ENCODE measurements around the gene NIPAL4.
A peak's percentile ranks its signal among the peaks of the same experiment; 100 is the strongest.

Gene NIPAL4

GRCh38 chr5:157486221-157486681 lies 26.2 kb downstream of the NIPAL4 start:
- DNase-seq = no peak

GRCh38 chr5:157486861-157487260 lies 26.8 kb downstream of the NIPAL4 start:
- DNase-seq = no peak

- no peak for DNase-seq
These were observed 27.3 kb downstream of the NIPAL4 start for GRCh38 chr5:157487358-157487757.

- no peak for DNase-seq
These were observed 31.5 kb downstream of the NIPAL4 start for GRCh38 chr5:157491471-157491995.

- no peak for DNase-seq
These were observed 32.9 kb downstream of the NIPAL4 start for GRCh38 chr5:157492886-157493285.

GRCh38 chr5:157494178-157494832 lies 34.3 kb downstream of the NIPAL4 start:
- no peak for DNase-seq

GRCh38 chr5:157496864-157497263 lies 36.9 kb downstream of the NIPAL4 start:
- no peak for DNase-seq

- no peak for DNase-seq
These were observed 38.0 kb downstream of the NIPAL4 start for GRCh38 chr5:157497875-157498611.

- DNase-seq = no peak
These were observed 42.2 kb downstream of the NIPAL4 start for GRCh38 chr5:157502143-157502647.

GRCh38 chr5:157504053-157504452 lies 44.0 kb downstream of the NIPAL4 start:
- DNase-seq = no peak

- DNase-seq = no peak
These were observed 45.5 kb downstream of the NIPAL4 start for GRCh38 chr5:157505496-157505895.

GRCh38 chr5:157506066-157506590 lies 46.1 kb downstream of the NIPAL4 start:
- peak; percentile 18 for DNase-seq

GRCh38 chr5:157506981-157507780 lies 47.2 kb downstream of the NIPAL4 start:
- DNase-seq = no peak

- DNase-seq = no peak
These were observed 49.1 kb downstream of the NIPAL4 start for GRCh38 chr5:157509093-157509492.

- DNase-seq = no peak
These were observed 49.6 kb downstream of the NIPAL4 start for GRCh38 chr5:157509587-157509986.

- DNase-seq = no peak
These were observed 50.7 kb downstream of the NIPAL4 start for GRCh38 chr5:157510682-157511081.

- DNase-seq = peak; percentile 97
These were observed 51.9 kb downstream of the NIPAL4 start for GRCh38 chr5:157511651-157512644.

- no peak for DNase-seq
These were observed 53.2 kb downstream of the NIPAL4 start for GRCh38 chr5:157513182-157513581.

- DNase-seq = no peak
These were observed 55.0 kb downstream of the NIPAL4 start for GRCh38 chr5:157514974-157515373.

GRCh38 chr5:157516006-157516405 lies 56.0 kb downstream of the NIPAL4 start:
- peak; percentile 92 for DNase-seq

GRCh38 chr5:157516626-157517325 lies 56.8 kb downstream of the NIPAL4 start:
- peak; percentile 86 for DNase-seq
